Right lobe of liver (tissue), 6 donors: ENCODE data around the gene CYP19A1. TPM values are rescaled to one million over a fixed set of nuclear protein-coding genes. Genes with fewer than 3 reads are reported as not detected.

Experiments
- ATAC-seq, 4 donors: fragments of 200-7000 bp; cut with Tn5 transposase; one replicate each; pipeline ENCODE4 v1.9.1; 2020; ENCODE audit warnings: mild to moderate bottlenecking in 4 of 4, moderate library complexity in 4 of 4
- DNase-seq, 3 donors: peaks; one replicate each; pipeline ENCODE4 v3.0.0-alpha.2; 2020
- H3K27ac ChIP-seq, 3 donors: fragments of 200-600 bp; one replicate each; pipeline ENCODE4 v1.8.0; 2022
- H3K27me3 ChIP-seq, 2 donors: fragments of 200-600 bp; one replicate each; pipeline ENCODE4 v1.8.0; 2022
- H3K36me3 ChIP-seq, 4 donors: fragments of 200-600 bp; sonication (generic) in 1 of 4; one replicate each; pipeline versions ENCODE4 v1.5.1 to v1.8.0; 2017 to 2022; ENCODE audit warnings: control low read depth in 1 of 4
- H3K4me1 ChIP-seq, 4 donors: fragments of 200-600 bp; sonication (generic) in 1 of 4; one replicate each; pipeline versions ENCODE4 v1.5.1 to v1.8.0; 2017 to 2022; ENCODE audit warnings: control low read depth in 1 of 4
- H3K4me3 ChIP-seq, 3 donors: fragments of 200-600 bp; one replicate each; pipeline ENCODE4 v1.8.0; 2022
- H3K9me3 ChIP-seq, 4 donors: fragments of 200-600 bp; sonication (generic) in 1 of 4; one replicate each; pipeline versions ENCODE4 v1.5.1 to v1.8.0; 2017 to 2022; ENCODE audit warnings: control low read depth in 1 of 4
- CTCF ChIP-seq, 4 donors: fragments of 200-600 bp in 3 of 4; fragments of 450-650 bp in 1 of 4; IDR thresholded peaks; one replicate each; pipeline versions ENCODE4 v1.5.1 to v1.8.0; 2016 to 2022; ENCODE audit warnings: antibody characterized with exemption in 4 of 4, mild to moderate bottlenecking in 2 of 4
- POLR2A ChIP-seq: fragments of 450-650 bp; IDR thresholded peaks from one replicate; pipeline ENCODE4 v1.6.1; 2017; ENCODE audit warnings: antibody characterized with exemption, mild to moderate bottlenecking
- WGBS: methylation state at CpG from one replicate; pipeline ENCODE4 v1.1.6; 2018; ENCODE audit warnings: low coverage, low lambda C conversion rate; ENCODE audit not compliant: insufficient coverage; ENCODE audit errors: missing lambda C conversion rate; 5-methylcytosine and 5-hydroxymethylcytosine counted together
- intact Hi-C, 2 donors: fragments of 100-400 bp; cut with DNase I; formaldehyde crosslinking; loops; one replicate each; pipeline versions ENCODE4 v1.11.2 to v1.14.1; 2022
- total RNA-seq, 6 experiments: library from RNA; depleted of rRNA in 2 of 6; stranded (reverse); fragments of >200 nt in 2 of 6; fragmentation: NEBNext Ultra II Directional in 3 of 6; extraction: Animal tissue kit (Norgen Biotek cat#: 25700) in 3 of 6; gene quantifications; one replicate each; pipeline versions ENCODE4 v1.1.0 to v1.2.4, GENCODE V29; 2016 to 2023
- donor health status: DM: no; HTN: yes; CAD: no.
- donor health status: DM: no; HTN: no; CAD: no.
- donor health status: DM: no; HTN: no; CAD: no.
- donor health status: DM: no; HTN: yes; CAD: no.
- donor health status: DM: no; HTN: yes; CAD: no.

CYP19A1 gene
- total RNA-seq, 6 experiments from 2014 or later: not detected

- Histone ChIP-seq H3K27me3 (no peaks in the 10 kb centered on the region), H3K9me3 (no peaks in the 10 kb centered on the region), H3K4me3 (no peak overlapping the region), H3K36me3 (no peaks in the 10 kb centered on the region), H3K27ac (no peak overlapping the region), H3K4me1 (no peaks in the 10 kb centered on the region)
- ATAC-seq (no peak), DNase-seq (no peak)
- no peak for TF ChIP-seq POLR2A
- TF ChIP-seq CTCF (IDR thresholded peaks at IDR 0.05): no peak
- intact Hi-C loops: no loop called here
- WGBS: 47% methylated on average over 2 of the region's 2 CpGs
Observed at GRCh38 chr15:51253366-51253765, 85.0 kb downstream of the CYP19A1 start.

GRCh38 chr15:51252671-51253070 is 85.7 kb downstream of the CYP19A1 start:
- DNase-seq (no peak), ATAC-seq (no peak)
- Histone ChIP-seq H3K4me3 (no peak overlapping the region), H3K27ac (no peak overlapping the region), H3K27me3 (no peaks in the 10 kb centered on the region), H3K36me3 (no peaks in the 10 kb centered on the region), H3K9me3 (no peaks in the 10 kb centered on the region), H3K4me1 (no peaks in the 10 kb centered on the region)
- 65% methylated on average over 2 of the region's 3 CpGs for WGBS
- TF ChIP-seq POLR2A: no peak
- TF ChIP-seq CTCF (IDR thresholded peaks at IDR 0.05): no peak
- intact Hi-C loops: no loop called here

GRCh38 chr15:51251556-51251955 is 86.8 kb downstream of the CYP19A1 start:
- intact Hi-C loops: no loop called here
- Histone ChIP-seq H3K27ac (no peak overlapping the region), H3K4me1 (no peaks in the 10 kb centered on the region), H3K36me3 (no peaks in the 10 kb centered on the region), H3K4me3 (no peak overlapping the region), H3K9me3 (no peaks in the 10 kb centered on the region), H3K27me3 (no peaks in the 10 kb centered on the region)
- ATAC-seq (no peak), DNase-seq (no peak)
- TF ChIP-seq POLR2A: no peak
- no peak for TF ChIP-seq CTCF (IDR thresholded peaks at IDR 0.05)
- WGBS: 13% methylated on average over 1 of the region's 1 CpG

GRCh38 chr15:51250217-51251011 is 88.0 kb downstream of the CYP19A1 start:
- Histone ChIP-seq H3K36me3 (no peaks in the 10 kb centered on the region), H3K27me3 (no peaks in the 10 kb centered on the region), H3K9me3 (no peaks in the 10 kb centered on the region), H3K4me1 (no peaks in the 10 kb centered on the region), H3K27ac (no peak overlapping the region), H3K4me3 (no peak overlapping the region)
- TF ChIP-seq POLR2A (no peak), CTCF (IDR thresholded peaks at IDR 0.05) (no peak)
- intact Hi-C loops: no loop called here
- DNase-seq (no peak), ATAC-seq (no peak)
- WGBS: 54% methylated on average over 3 of the region's 4 CpGs
